Neural progenitor cell (in vitro differentiated cells): ENCODE results near the gene RNF145.

Experiments
- CTCF ChIP-seq: fragments of 200-600 bp; sonication (generic); IDR thresholded peaks from 2 replicates; pipeline ENCODE4 v1.5.1; 2017; ENCODE audit warnings: antibody characterized with exemption, mild to moderate bottlenecking
- EZH2 ChIP-seq: fragments of 200-600 bp; sonication (generic); IDR thresholded peaks from 2 replicates; pipeline ENCODE4 v1.6.1; 2017; ENCODE audit warnings: antibody characterized with exemption, mild to moderate bottlenecking, moderate library complexity

- TF ChIP-seq CTCF (no peak), EZH2 (no peak)
These were observed 21.8 kb upstream of the RNF145 start for GRCh38 chr5:159231167-159231566.
